Stimulated activated CD4-positive, alpha-beta T cell treated with anti-CD3 and anti-CD28 coated beads, Interleukin-15, amount 100 ng/mL, for 1 hour (primary cell): Measurements from ENCODE around the gene SLFN14.
"Not testable (repeated sequence)": the region's sequence is repeated elsewhere in the genome, so short reads cannot be mapped to it uniquely, and the experiment has no call there.

Source experiments
- DNase-seq, 2 donors: peaks; one replicate each; pipeline ENCODE4 v3.0.0-alpha.2; 2020; ENCODE audit warnings: low read depth in 1 of 2, low spot score in 1 of 2

SLFN14 gene

DNA sequence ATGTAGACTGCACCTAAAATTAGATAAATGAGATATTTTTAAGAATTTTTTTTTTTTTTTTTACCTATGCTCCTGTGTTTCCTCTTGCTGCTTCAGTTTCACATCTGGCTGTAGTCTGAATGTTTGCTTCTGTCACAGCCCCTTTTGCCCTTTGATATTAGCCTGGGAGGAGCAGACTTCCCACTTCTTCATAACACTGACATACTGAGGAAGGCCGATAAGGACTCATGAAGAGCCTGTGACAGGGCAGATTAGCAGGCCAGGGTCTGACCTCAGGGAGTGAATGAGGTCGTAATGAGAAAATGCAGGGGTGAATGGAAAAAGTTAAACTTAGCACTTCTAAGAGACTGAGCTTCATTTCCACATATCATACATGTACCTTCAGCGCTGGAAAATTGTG is at the start of gene SLFN14:
TSS of gene SLFN14 (minus strand) at position 117 of the 400 bp plus-strand sequence. CDS start 2,757 bp downstream, outside the sequence.
- no peak for DNase-seq

- no peak for DNase-seq
Measured at GRCh38 chr17:35609831-35610230, 49.2 kb upstream of the SLFN14 start.

- DNase-seq, result no peak
Measured at GRCh38 chr17:35607239-35607847, 46.7 kb upstream of the SLFN14 start.

GRCh38 chr17:35605678-35606077 is 45.1 kb upstream of the SLFN14 start:
- no peak for DNase-seq

- no peak for DNase-seq
Measured at GRCh38 chr17:35603674-35604073, 43.1 kb upstream of the SLFN14 start.

GRCh38 chr17:35597604-35598003 is 37.0 kb upstream of the SLFN14 start:
- DNase-seq, result no peak

GRCh38 chr17:35596530-35597233 is 36.1 kb upstream of the SLFN14 start:
- DNase-seq, result no peak

GRCh38 chr17:35596072-35596471 is 35.5 kb upstream of the SLFN14 start:
- DNase-seq, result no peak

DNA sequence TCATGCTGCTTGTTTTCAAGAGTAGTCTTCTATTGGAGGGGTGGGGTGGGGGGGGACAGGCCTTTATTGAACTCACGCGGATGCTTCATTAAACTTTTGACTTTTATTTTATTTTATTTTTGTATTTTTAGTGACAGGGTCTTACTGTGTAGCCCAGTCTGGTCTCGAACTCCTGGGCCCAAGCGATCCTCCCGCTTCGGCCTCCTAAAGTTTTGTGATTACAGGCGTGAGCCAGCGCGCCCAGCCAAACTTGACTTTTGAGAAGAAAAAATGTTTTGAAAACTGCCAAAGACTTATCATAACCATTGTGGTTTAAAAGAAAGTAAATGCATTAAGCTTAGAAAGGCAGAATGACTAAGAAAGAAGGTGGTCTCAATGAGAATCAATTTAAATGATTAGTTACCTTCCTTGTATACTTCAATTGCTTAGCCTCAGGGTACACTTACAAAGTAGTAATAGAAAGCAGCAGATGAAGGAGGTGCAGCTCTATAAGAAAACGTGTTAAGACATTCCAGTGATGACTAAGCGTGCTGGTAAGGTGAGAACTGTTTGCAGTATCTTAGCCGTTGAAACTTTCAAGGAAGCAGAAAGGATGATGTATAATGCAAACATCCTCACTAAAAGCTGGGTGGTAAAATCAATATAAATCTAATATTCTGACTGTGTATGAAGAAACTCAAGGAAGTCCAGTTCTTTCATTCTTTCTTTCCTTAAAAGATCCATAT is 27.7 kb upstream of the SLFN14 start:
- DNase-seq, result no peak

GRCh38 chr17:35587074-35587961 is 26.7 kb upstream of the SLFN14 start, which contains the start of gene AP2B1:
TSS of gene AP2B1 (plus strand) at chr17:35587322. CDS start at chr17:35594031, 6,709 bp downstream.
- DNase-seq, result peak; percentile 94 to 97

GRCh38 chr17:35586569-35587073 is 26.0 kb upstream of the SLFN14 start:
- no peak for DNase-seq

GRCh38 chr17:35584061-35584460 is 23.4 kb upstream of the SLFN14 start:
- no peak for DNase-seq

GRCh38 chr17:35578929-35579432 is 18.4 kb upstream of the SLFN14 start:
- no peak for DNase-seq

DNA sequence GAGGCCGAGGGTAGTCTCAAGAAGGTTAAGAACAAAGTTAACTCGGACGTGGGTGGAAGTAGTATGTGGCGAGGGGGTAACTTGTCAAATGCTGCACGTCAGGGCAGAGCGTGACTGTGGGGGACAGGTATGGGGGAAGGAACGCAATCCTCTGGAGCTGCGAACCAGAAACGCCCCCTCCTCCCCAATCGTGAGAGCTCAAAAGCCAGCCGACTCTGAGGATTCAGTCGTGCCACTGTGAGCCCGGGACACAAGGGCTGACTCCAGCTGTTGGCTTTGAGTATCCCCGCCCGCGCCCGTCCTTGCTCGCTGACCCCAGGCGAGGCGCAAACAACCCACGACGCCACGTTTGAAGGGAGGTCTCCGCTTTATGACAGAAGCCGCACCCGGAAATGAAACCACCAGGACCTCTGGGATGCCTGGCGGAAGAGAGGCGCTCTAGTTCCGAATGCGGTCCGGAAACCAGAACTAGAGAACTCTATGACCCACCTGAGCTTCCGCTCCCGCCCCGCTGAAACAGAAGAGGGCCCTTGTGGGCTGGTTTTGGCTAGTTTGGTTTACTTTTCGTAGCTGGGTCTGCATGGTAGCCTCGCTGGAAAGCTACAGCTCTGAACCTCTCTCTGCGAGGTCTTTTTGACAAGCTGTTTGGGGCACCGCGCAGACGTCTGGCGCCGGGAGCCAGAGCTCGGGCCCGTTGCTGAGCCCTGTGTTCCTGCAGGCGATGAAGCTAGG is 17.7 kb upstream of the SLFN14 start, which contains the start of gene PEX12:
TSS of gene PEX12 (minus strand) at position 375 of the 732 bp plus-strand sequence. CDS start 550 bp downstream, outside the sequence.
- DNase-seq, result peak; percentile 62 to 70

GRCh38 chr17:35577830-35578196 is 17.2 kb upstream of the SLFN14 start:
- no peak for DNase-seq

DNA sequence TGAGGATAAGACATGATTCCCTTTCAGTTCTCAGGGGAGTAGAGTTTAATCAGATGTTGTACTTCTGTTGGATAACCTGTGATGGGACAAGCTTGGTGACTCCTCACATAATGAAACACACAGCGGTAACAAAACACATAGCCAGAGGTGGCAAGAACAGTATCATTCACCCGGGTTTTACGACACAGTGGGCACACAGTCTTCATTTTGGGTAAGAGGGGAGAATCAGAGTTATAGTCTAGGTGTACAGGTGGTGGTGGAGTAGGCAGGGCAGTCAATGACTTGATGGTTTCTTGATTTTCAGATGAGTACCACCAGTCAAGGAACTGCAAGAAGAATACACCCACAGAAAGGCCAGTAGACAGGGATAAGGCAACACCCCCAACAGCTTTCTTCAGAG is 15.1 kb upstream of the SLFN14 start:
- DNase-seq, result no peak

- no peak for DNase-seq
Measured at GRCh38 chr17:35569405-35569804, 8.8 kb upstream of the SLFN14 start.

- DNase-seq, result peak in 1 of 2 donors; percentile 16
Measured at GRCh38 chr17:35568561-35568960, 7.9 kb upstream of the SLFN14 start.

- DNase-seq, result no peak
Measured at GRCh38 chr17:35566968-35567367, 6.3 kb upstream of the SLFN14 start.

DNA sequence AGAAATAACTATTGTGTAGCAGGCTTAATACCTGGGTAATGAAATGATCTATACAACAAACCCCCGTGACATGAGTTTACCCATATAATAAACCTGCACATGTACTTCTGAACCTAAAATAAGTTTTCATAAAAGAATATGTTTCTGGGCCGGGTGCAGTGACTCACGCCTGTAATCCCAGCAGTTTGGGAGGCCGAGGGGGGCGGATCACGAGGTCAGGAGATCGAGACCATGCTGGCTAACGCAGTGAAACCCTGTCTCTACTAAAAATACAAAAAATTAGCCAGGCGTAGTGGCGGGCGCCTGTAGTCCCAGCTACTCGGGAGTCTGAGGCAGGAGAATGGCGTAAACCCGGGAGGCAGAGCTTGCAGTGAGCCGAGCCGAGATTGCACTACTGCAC is 2.6 kb upstream of the SLFN14 start:
- not testable (repeated sequence) for DNase-seq
